Measurements from ENCODE around the gene OLIG1.

The OLIG1 gene

DNA sequence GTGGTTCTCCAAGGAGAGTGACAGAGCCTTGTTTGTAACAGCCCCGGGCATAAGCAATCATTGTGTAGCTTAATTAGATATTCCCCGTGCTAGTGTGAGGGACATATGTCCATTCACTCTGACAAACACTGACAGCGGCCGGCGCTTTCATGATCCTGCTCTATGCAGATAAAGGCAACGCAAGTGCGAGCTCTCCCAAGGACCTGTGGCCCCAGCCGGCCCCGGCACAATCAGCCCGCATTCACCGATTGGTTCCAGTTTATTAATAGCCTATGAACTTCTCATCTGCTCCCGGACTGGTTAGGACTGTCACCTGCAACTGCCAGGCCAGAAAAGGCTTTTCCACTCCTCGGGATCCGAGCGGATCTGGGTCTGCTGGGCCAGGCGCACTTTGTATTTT lies 18.0 kb upstream of the OLIG1 start:
- no peak overlapping the region for H3K27ac ChIP-seq
- TF ChIP-seq, protein P1, sequence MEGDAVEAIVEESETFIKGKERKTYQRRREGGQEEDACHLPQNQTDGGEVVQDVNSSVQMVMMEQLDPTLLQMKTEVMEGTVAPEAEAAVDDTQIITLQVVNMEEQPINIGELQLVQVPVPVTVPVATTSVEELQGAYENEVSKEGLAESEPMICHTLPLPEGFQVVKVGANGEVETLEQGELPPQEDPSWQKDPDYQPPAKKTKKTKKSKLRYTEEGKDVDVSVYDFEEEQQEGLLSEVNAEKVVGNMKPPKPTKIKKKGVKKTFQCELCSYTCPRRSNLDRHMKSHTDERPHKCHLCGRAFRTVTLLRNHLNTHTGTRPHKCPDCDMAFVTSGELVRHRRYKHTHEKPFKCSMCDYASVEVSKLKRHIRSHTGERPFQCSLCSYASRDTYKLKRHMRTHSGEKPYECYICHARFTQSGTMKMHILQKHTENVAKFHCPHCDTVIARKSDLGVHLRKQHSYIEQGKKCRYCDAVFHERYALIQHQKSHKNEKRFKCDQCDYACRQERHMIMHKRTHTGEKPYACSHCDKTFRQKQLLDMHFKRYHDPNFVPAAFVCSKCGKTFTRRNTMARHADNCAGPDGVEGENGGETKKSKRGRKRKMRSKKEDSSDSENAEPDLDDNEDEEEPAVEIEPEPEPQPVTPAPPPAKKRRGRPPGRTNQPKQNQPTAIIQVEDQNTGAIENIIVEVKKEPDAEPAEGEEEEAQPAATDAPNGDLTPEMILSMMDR (conservative IDR thresholded peaks at IDR 0.05) = no peak
- TF ChIP-seq ZFX (IDR thresholded peaks at IDR 0.05) = no peak

DNA sequence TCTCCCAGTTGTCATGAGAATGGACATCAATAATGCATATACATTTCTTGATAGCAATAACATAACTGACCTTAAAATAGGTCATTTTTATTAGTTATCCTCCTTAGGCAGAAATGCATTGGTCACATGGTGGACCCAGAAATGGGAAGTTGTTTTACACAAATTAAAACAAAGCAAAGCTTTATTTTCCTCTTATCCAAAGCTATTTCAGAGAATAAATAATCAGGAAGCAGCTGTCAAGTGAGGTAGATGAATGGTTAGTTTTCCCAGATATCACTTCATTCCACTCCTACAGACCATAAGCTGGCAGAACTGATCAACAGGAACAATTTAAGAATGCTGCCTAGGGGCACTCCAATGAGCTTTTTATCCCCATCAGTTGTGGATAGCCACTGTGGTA lies 16.0 kb upstream of the OLIG1 start:
- H3K27ac ChIP-seq = no peak overlapping the region
- TF ChIP-seq ZFX (IDR thresholded peaks at IDR 0.05) = no peak
- TF ChIP-seq, protein P1 (conservative IDR thresholded peaks at IDR 0.05) = no peak

DNA sequence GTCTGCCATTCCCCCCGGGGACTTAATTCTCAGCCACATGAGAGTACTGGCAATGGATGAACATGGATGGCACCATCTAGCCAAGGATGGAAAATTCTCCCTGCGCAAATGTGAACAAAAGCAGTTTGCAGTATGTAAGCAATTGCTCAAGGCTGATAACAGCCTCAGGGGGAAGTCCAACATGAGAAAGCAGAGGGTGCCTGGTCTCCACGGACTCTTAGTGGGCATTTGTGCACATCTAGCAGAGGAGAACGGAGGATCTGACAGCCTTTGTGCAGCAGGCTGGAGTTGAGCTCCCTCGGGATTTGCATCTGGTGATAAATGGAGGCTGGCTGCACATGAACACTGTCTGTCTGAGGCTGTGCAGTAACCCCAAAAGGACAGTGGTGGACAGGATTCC lies 13.9 kb upstream of the OLIG1 start:
- H3K27ac ChIP-seq = no peak overlapping the region
- no peak for TF ChIP-seq ZFX (IDR thresholded peaks at IDR 0.05)
- TF ChIP-seq, protein P1 (conservative IDR thresholded peaks at IDR 0.05) = no peak

DNA sequence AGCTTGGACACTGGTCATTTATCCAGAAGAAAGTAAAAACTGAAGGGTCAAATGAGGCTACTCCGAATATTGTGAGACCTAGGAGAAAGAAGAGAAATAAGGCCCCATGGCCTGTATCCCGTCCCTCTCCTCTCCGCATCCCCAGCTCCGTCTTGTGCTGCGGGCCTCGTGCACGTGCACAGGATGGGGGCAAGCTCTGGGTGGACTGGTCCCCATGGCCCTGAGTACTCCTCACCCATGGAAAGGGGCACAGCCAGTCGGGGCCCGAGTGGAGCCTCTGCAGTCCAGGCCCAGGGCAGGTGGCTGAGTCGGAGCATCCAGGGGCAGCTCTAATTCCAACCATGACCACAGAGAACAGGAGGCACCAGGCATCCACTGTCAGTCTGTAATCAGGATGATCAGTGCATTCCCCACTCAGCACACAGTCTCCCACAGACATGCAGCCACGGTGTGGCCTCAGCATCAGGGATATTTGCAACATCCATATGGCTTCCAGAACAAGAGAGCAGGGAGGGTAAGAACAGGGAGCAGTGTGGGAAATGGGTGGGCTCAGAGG lies 12.5 kb upstream of the OLIG1 start:
- TF ChIP-seq ZFX (IDR thresholded peaks at IDR 0.05) = no peak
- TF ChIP-seq, protein P1 (conservative IDR thresholded peaks at IDR 0.05) = no peak
- H3K27ac ChIP-seq = no peak overlapping the region

DNA sequence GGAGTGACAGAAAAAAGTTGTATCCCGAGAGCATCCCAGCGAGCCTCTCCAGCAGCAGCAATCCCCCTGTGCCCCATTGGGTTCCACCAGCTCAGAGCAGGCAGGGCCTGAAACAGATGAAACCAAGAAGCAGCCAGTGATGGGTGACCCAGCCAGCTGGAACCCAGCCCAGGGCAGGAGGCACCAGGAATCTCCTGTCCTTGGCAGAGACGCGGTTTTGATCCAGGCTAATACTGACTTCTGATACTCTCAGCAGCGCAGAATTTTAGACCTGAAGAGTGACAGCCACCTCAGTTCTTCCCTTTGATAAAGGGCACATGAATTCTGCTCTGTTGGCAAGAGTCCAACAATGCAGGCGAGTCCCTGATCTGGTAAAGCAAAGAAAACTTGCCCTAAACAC lies 11.4 kb upstream of the OLIG1 start:
- H3K27ac ChIP-seq = no peak overlapping the region
- TF ChIP-seq, protein P1 (conservative IDR thresholded peaks at IDR 0.05) = no peak
- no peak for TF ChIP-seq ZFX (IDR thresholded peaks at IDR 0.05)

DNA sequence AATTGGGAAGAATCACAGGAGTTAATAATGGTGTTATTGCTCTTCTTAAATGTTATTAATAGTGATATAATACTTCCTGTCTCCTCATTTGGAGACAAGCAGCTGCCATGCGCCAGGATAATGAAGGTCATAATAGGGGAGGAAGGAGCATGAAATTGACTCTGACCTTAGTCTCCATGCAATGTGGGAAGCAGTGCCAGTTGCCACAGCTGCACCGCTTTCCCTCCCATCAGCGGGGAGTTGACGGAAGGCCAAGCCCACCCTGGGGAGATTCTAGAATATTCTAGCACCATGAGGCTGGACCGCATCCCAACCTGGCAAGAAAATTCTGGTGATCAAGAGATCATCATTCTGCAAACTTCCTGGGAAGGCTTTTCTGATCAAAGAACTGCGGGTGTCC lies 11.0 kb upstream of the OLIG1 start:
- H3K27ac ChIP-seq = no peak overlapping the region
- TF ChIP-seq, protein P1 (conservative IDR thresholded peaks at IDR 0.05) = no peak
- no peak for TF ChIP-seq ZFX (IDR thresholded peaks at IDR 0.05)

DNA sequence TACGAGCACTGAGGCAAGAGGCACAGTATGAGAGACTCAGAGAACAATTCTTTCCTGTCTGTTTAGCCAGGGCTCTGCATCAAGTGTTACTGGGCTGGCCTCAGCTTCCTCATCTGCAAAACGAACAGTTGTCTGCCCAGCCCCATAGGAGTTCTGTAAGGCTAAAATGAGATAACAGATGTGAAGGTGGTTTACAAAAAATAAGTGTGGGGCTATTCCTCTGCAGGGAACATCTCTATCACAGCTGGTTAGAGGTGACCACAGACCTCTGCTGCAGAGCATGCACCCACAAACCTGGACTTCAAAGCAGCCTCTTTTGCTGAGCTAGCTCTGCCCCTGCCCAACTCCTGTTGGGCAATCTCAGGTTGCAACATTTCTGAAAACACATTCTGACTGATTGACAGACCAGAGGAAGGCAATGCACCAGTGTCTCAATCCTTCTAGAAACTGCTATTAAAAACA lies 10.5 kb upstream of the OLIG1 start:
- H3K27ac ChIP-seq = no peak overlapping the region
- TF ChIP-seq, protein P1 (conservative IDR thresholded peaks at IDR 0.05) = no peak
- no peak for TF ChIP-seq ZFX (IDR thresholded peaks at IDR 0.05)

All from C4-2B (cell line).